OCI-M2 (cell line): Measurements from ENCODE around the gene CPS1.

Experiments
- DNase-seq: peaks from one replicate; lab custom pipeline; 2025; ENCODE audit not compliant: unreplicated experiment; lab: John Stamatoyannopoulos, UW

Gene CPS1

DNA sequence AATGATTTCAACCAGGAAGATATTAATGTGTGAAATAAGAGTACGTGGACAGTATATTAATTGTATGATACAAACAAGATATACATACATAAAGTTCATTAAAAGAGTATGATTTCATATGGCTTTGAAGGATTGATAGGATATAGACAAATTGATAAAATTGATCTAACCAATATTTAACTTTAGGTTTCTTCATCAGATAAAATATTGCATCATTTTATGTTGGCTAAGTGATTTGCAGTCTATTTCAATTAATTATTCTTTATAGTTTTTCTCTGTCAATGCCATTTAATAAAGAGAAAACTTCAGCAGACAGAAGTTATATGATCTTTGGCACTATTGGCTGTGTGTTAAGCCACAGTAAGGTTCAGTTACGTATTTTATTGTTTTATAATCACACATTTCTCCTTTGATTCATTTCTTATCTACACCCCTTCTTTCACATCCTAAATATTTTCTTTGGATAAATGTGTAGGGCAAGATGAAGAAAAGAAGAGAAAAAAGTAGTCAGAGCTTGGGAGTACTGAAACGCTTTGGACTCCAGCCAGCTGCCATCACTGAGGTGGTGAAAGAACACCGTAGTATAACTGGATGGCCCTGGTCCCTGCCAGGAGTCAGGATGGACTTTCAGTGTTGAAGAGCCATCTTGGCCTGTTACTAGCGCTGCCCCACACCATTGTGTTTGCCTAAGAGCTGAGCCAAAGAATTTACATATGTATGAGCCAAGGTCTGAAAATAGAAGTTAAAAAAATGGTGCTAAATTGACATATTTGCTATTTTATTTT lies 9.8 kb upstream of the CPS1 start:
- no peak for DNase-seq

DNA sequence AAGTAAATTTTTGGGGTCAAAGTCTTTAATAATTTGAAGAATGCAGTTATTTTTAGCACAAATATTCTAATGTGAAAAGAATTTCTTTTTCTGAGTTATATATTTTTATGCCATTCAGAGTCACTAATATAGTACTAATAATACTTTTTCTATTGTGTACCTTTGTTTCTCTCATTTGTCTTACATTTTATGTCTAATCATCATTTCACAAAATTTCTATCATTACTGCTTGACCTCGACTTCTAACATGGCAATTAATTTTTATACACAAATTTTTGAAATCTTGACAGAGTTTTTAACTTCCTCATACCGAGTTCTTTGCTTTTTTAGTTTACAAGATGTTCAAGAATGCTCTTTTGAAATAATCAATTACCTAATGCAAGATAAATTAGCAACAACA lies 8.4 kb upstream of the CPS1 start:
- no peak for DNase-seq

GRCh38 chr2:210548878-210549384 lies 7.5 kb upstream of the CPS1 start:
- DNase-seq, result no peak

GRCh38 chr2:210551001-210551400 lies 5.4 kb upstream of the CPS1 start:
- DNase-seq, result no peak

DNA sequence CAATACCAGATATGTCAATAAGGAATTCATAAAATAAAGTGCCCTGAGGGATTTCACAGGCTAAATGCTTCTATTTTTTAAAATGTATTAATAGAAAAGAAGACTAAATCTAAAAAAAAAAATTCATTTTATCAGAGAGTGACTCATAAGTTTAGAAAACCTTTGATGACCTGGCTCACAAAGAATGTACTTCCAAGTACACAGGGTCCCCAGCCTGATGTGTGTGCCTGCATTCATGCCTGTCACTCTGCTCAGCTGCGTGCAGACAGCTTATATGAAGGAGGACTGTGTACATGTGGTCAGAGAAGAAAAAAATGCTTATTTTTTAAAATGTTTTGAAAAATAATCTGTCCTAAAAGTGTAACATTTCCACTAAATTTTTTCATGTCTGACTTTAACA lies 3.0 kb upstream of the CPS1 start:
- DNase-seq, result no peak

DNA sequence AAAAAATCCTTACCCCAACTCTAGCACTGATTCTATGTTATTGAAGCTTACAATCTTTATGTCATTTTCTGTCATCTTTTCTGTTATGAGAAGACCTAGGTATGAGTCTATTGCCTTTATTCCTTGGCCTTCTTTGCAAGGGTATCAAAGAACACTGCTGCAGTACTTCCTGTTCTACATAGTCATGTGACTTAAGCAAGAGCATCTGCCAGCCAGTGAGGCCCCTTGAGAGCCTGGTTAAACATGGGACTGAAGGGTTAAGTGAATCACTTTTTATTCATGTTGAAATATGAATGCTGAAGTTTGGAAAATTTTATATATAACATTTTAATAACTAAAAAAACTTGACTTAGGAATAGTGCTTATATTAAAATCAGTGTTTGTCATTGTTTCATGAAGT lies 844 bp upstream of the CPS1 start:
- DNase-seq, result no peak

GRCh38 chr2:210557721-210558120 lies 1.3 kb downstream of the CPS1 start:
- no peak for DNase-seq

DNA sequence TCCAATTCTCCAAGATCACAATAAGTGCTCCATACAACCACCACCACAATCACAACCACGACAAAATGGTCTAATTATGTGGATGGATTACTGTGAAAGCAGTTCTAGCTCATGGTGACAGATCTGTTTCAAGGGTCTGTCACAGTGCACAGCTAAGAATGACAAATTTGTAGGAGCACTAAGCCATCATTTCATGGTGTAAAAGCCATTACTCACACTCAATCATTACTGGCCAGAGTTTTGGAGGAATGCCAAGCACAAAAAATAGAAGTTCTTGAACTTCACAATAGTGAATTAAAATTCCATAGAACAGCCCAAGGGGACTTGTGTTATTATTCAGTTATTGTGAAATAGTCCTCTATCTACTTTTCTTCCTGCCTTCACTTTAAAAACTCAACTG lies 2.3 kb downstream of the CPS1 start:
- DNase-seq, result no peak

DNA sequence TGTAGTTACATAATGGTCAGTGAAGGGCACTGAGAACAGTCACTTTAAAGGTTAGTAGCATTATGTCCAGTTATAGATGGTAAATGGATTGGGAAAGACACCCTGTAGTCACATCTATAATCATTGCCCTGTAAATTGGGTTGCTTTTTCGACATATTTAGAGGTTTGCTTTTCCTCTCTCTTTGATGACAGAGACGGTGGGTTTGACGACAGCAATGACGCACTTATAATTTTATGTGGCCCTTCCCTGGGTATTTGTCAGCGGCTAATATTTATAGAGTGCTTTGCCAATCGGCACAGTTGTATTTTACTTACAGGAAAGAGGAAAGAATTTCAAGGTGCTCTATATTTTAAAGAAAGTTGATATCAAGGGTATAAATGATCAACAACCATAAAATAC lies 2.8 kb downstream of the CPS1 start:
- DNase-seq, result no peak

DNA sequence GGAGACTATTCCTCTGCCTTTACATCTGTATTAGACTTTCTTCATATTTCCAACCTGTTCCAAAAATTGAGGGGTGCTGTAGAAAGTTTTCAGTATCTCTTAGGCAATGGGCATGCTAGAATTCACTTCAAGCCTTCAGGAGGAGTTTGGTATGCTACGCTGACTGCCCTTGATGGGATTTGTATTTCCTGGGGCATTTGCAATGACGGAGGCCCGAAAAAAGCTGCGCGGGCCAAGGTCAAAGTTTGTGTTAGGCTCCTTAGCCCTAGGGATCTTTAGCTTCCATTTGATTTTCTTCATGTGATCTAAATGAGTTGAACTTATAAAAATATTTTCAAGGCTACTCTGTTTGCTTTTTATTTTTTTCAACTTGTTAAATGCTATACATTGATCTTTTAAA lies 5.1 kb downstream of the CPS1 start:
- no peak for DNase-seq

DNA sequence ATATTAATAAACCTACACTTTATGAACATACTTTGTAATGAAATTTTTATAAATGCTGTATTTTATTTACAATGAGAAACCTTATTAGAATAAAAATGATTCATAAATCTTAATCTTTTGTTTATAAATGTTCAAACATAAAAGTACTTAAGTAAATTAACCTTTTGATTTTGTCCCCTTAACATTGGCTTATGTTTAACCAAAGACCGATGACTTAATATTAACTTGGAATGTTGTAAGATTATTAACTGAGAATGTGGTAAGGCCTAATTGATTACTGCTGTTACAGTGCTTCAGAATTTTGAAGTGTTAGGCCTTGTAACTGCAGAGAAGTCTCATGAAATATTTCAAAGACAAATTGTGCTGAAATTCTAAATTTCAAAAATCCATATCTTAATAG lies 5.7 kb downstream of the CPS1 start:
- no peak for DNase-seq

- DNase-seq, result no peak
These were observed 6.2 kb downstream of the CPS1 start for GRCh38 chr2:210562502-210563080.

GRCh38 chr2:210567279-210567678 lies 10.9 kb downstream of the CPS1 start:
- no peak for DNase-seq

- DNase-seq, result no peak
These were observed 11.7 kb downstream of the CPS1 start for GRCh38 chr2:210568108-210568507.

DNA sequence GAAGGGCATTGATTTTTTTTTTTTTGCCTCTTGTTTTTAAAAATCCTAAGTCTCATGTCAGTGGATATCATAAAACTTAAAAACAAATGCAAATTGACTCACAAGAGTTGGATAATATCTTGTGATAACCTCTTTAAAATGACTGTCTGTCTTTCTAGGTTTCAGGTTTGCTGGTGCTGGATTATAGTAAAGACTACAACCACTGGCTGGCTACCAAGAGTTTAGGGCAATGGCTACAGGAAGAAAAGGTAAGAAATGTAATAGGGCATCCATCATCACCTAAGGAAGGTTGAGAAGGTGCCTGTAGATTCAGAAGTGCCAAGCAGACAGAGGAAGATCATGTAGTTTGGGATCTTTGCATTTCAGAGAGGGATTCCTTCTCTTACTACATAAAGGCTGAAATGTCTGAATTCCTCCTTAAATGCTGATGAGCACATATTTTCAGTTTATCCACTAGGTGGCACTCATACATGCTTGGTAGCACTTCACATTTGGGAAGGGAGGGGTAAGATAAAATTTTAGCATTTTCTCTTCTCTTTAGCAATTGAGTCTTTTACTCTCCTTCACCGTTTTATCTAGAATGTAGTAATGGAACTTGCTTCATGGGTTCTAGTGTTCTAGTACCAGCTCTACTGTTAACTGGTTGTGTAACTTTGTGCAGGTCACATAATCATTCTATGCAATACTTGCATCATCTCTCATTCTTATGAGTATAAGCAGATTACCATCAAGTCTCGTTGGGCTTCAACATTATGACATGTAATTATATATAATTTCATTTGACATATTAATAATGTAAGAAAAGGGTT lies 21.1 kb downstream of the CPS1 start:
- no peak for DNase-seq

- DNase-seq, result no peak
These were observed 28.4 kb downstream of the CPS1 start for GRCh38 chr2:210584834-210585233.

DNA sequence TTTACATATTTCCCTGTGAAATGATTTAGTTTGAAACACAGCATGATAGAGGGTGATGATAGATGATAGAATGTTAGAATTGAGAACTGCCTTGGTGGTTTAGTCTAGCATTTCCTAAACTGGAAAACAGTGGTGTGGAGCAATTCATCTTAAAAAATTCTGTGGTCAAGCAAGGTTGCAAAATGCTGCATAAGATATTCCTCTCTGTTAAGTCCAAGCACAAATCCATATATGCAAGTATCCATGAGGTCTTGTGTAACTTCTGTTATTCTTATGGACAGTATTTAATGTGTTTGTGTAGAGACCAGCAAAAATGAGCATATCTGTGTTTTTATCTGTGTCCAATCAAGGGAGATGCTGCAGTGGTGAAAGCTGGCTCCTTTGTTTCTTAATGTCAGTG lies 30.0 kb downstream of the CPS1 start:
- no peak for DNase-seq

DNA sequence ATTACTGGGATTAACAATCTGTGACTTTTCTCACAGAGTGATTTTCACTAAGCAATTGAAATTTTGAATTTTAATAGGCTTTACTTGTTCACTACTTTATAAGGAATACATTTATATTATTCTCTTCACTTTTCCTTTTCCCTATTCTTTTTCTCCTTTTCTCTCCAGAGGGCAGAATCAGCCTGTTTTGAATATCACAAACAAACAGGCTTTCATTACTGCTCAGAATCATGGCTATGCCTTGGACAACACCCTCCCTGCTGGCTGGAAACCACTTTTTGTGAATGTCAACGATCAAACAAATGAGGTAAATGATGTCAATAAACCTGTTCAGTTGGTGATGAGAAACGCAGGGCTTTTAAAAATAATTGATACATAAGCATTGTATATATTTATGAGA lies 35.3 kb downstream of the CPS1 start:
- DNase-seq, result no peak

GRCh38 chr2:210592726-210593125 lies 36.3 kb downstream of the CPS1 start:
- DNase-seq, result no peak

- no peak for DNase-seq
These were observed 36.8 kb downstream of the CPS1 start for GRCh38 chr2:210593166-210593565.

GRCh38 chr2:210598219-210598618 lies 41.8 kb downstream of the CPS1 start:
- DNase-seq, result no peak

DNA sequence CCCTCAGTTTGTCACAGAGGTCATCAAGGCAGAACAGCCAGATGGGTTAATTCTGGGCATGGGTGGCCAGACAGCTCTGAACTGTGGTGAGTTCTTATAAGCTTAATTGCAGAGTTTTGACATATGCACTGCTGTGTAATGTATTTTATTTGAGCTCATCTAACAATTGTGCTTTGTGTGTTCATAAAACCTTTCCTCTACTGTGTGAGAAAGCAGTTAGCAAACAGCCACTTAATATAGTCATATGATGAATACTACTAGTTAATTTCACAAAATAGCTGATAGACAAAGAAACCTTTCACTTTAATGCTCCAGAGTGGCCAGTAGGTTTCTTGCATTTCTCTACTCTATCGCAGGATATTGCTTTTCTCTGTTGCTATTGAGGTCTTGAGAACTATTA lies 43.1 kb downstream of the CPS1 start:
- DNase-seq, result no peak
